ENCODE results near the gene INPP5B. TPM values are rescaled to one million over a fixed set of nuclear protein-coding genes. Genes with fewer than 3 reads are reported as not detected.
"Not testable (repeated sequence)": the region's sequence is repeated elsewhere in the genome, so short reads cannot be mapped to it uniquely, and the experiment has no call there.

The INPP5B gene
- total and polyA plus RNA-seq, 8 donors = 7.5 to 16.1 (median 12.3) TPM

GRCh38 chr1:37965301-37965700 lies 18.4 kb upstream of the INPP5B start:
- no peak overlapping the region for H3K4me3 ChIP-seq
- ATAC-seq = no peak

GRCh38 chr1:37964106-37964505 lies 17.3 kb upstream of the INPP5B start:
- H3K27me3 ChIP-seq; intact Hi-C loops (cut with DNase I); H3K9me3 ChIP-seq; ATAC-seq; H3K4me3 ChIP-seq; FAIRE-seq; DNase-seq; H3K27ac ChIP-seq; H3K4me1 ChIP-seq: not testable (repeated sequence)
- peaks cover 8 to 49% (median 20%) of the 10 kb centered on the region in 3 donors for H3K36me3 ChIP-seq
- 89 to 94% methylated on average over 12 of the region's 12 CpGs for WGBS, 2 donors

More at GRCh38 chr1:37965301-37965700, 18.4 kb upstream of the INPP5B start:
- 86 to 89% methylated on average over 4 of the region's 4 CpGs for WGBS, 2 donors
- H3K36me3 ChIP-seq = peaks cover 10 to 42% (median 16%) of the 10 kb centered on the region in 3 donors
- H3K27ac ChIP-seq = no peak overlapping the region
- no peak for DNase-seq
- H3K9me3 ChIP-seq = no peaks in the 10 kb centered on the region
- H3K4me1 ChIP-seq = no peaks in the 10 kb centered on the region
- H3K27me3 ChIP-seq = no peaks in the 10 kb centered on the region
- intact Hi-C loops (cut with DNase I) = no loop called here
- FAIRE-seq = no peak
- TF ChIP-seq CTCF (IDR thresholded peaks at IDR 0.05) = no peak

GRCh38 chr1:37958690-37959089 lies 11.8 kb upstream of the INPP5B start:
- Histone ChIP-seq H3K36me3 (peaks cover 0 to 34% (median 15%) of the 10 kb centered on the region in 3 donors), H3K9me3 (no peaks in the 10 kb centered on the region), H3K27ac (no peak overlapping the region), H3K4me1 (no peaks in the 10 kb centered on the region), H3K27me3 (no peaks in the 10 kb centered on the region), H3K4me3 (no peak overlapping the region)
- intact Hi-C loops (cut with DNase I) = no loop called here
- DNase-seq (no peak), ATAC-seq (no peak), FAIRE-seq (no peak)
- TF ChIP-seq CTCF (IDR thresholded peaks at IDR 0.05) = no peak
- WGBS, 2 donors = 94 to 97% methylated on average over 2 of the region's 2 CpGs

GRCh38 chr1:37955685-37956084 lies 8.8 kb upstream of the INPP5B start:
- Histone ChIP-seq H3K9me3 (no peaks in the 10 kb centered on the region), H3K4me3 (no peak overlapping the region), H3K27me3 (no peaks in the 10 kb centered on the region), H3K27ac (no peak overlapping the region), H3K4me1 (no peaks in the 10 kb centered on the region), H3K36me3 (peaks cover 0 to 28% (median 15%) of the 10 kb centered on the region in 3 donors)
- ATAC-seq (peak in 1 of 4 donors; percentile 11), FAIRE-seq (no peak), DNase-seq (no peak)
- whole genome bisulfite sequencing, 2 donors = 46 to 50% methylated on average over 3 of the region's 3 CpGs
- TF ChIP-seq CTCF (IDR thresholded peaks at IDR 0.05) = no peak
- intact Hi-C loops (cut with DNase I) = no loop called here

- intact Hi-C loops (cut with DNase I) = no loop called here
- TF ChIP-seq CTCF (IDR thresholded peaks at IDR 0.05) = no peak
- no peak for FAIRE-seq
- no peak overlapping the region for H3K4me3 ChIP-seq
- H3K27me3 ChIP-seq = no peaks in the 10 kb centered on the region
- ATAC-seq = no peak
- H3K27ac ChIP-seq = no peak overlapping the region
- 55 to 67% methylated on average over 3 of the region's 3 CpGs for WGBS, 2 donors
- no peaks in the 10 kb centered on the region for H3K4me1 ChIP-seq
- H3K9me3 ChIP-seq = no peaks in the 10 kb centered on the region
- DNase-seq = no peak
- peaks cover 0 to 21% (median 8%) of the 10 kb centered on the region in 3 donors for H3K36me3 ChIP-seq
Observed at GRCh38 chr1:37954316-37954971, 7.6 kb upstream of the INPP5B start.
